ENCODE results near the gene BET1L.
A peak's percentile ranks its signal among the peaks of the same experiment; 100 is the strongest.
"Not testable (repeated sequence)": the region's sequence is repeated elsewhere in the genome, so short reads cannot be mapped to it uniquely, and the experiment has no call there.

The BET1L gene, protein sequence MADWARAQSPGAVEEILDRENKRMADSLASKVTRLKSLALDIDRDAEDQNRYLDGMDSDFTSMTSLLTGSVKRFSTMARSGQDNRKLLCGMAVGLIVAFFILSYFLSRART

DNA sequence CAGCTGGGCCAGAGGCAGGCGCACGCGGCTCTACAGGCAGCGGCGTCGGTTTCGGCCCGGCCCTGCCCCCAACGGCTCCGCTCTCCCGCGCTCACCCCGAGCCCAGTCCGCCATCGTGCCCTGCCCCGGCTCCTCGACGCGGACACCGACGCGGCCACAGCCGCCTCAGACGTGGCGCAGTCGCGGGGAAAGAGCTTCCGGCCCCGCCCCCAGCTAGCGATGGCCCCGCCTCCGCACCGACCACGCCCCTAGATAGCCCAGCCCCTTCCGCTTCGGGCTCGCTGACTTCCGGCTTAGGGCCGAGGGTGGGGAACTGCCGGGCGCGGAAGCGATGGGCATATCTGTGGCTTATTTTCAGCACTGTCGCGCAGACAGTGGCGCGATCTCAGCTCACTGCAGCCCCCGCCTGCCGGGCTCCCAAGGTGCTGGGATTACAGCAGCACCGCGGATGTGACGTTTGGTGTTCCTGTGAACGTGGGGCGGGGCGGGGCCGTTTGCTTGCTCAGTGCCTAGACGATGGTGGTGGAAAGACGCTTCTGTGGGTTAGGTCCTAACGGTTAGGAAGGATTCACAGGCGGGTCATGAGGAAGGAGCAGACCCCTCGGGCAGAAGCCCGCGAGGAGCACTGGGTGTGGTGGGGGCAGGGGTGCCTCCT is at the start of gene BET1L, which contains the start of gene RIC8A:
BET1L (minus strand) TSS at position 192 of the 655 bp plus-strand sequence; CDS start at position 114, 78 bp downstream.
RIC8A (plus strand) TSS at position 501 of the 655 bp plus-strand sequence. CDS start 1,147 bp downstream, outside the sequence.
- FAIRE-seq (peak; percentile 83), DNase-seq (ENCODE audit: low spot score) (peak; percentile 93)

DNA sequence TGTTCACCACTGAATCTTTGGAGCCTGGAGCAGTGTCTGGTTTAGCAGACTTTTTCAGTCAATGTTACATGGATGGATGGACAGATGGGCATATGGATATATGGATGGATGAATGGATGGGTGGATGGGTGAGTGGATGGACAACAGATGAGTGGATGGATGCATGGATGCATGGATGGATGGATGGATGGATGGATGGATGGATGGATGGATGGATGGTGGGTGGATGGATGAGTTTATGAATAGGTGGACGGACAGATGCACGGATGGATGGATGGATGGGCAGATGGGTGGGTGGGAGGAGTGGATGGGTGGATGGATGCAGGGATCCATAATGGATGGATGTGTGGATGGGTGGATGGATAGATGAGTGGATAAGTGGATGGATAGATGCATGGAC is 48.6 kb upstream of the BET1L start:
- FAIRE-seq, result no peak

DNA sequence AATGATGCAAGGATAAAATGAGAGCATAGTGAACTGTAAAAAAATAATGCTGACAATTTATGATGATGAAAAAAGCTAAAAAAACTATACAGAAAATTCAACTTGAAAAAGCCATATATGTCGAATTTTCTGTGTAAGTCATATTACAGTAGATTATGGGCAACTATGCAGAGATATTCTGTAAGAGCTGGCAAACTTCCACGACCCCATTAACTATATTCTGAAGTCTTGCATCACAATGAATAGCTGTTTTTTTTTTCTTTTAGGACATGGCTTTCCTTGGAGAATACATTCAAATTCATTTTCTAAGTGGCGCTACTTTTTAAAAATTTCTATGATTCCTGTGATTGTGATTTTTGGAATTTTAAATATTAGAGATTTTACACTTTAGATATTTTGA is 48.0 kb upstream of the BET1L start:
- FAIRE-seq (no peak), DNase-seq (ENCODE audit: low spot score) (no peak)

More for the DNA sequence above, 48.6 kb upstream of the BET1L start:
- no peak for DNase-seq (ENCODE audit: low spot score)

DNA sequence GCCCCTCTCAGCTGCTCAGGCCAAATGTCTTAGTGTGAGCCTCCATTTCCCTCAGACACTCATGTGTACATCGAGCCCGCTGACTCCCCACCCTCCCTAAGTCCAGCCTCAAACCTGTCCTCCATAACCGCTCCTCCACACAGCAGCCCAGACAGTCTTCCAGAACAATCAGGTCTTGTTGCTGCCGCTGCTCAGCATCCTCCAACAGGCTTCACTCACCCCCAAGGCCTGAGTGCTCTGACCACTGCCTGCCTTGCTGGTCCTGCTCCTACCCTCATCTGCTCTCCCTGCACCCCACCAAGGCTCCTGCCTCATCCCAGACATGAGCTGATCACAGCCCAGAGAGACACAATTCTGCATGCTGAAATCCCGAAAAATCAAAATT is 46.7 kb upstream of the BET1L start:
- FAIRE-seq (no peak), DNase-seq (ENCODE audit: low spot score) (no peak)

DNA sequence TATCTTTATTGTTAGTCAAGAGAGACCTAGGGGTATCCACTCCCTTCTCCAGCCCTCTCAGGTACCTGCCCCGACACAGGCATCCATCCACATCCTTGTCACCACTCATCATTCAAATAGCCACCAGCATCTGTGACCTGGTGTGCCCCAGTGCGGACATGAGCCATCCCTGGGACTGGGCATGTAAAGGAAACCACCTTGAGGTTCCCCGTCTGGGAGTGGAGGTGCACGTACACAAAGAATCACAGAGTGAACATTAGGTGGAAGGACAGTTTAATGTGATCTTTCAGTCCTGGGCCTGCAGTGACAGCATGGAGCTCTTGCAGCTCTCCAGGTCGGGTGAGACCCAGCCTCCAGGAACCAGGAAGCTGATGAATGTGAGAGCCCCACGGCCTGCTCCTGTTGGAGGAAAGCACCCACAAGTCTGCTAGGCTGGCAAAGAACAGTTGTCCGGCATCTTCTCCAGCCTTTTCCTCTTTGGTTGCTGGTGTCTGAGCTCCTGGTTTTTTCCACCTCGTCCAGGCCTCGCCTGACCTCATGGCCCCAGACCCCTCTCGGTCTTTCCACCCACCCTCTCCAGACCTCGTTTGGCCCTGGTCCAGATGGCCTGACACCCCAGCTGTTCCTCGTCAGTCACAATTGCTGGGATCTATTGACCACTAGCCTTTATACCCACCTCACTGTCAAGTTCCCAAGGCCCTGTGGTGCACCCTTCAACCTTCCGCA is 46.1 kb upstream of the BET1L start:
- FAIRE-seq, result no peak
- DNase-seq (ENCODE audit: low spot score), result no peak

DNA sequence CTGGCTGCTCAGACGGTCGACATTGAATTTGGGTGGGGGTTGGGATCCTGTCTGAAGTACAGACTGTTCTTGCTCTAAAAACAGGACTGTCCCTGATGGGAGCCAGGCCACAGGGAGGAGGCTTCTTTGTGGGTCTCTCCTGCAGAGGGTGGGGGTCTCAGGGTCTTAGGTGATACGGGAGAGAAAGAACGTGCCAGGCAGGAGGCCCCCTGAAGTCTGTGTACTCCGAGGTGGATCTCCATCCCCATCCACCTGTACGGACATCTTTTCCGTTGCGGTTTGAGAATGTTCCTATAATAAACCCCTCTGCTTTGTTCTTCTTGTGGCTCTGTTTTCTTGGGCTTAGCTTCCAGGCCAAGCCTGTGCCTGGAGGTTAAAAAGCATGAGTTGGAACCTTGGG is 45.5 kb upstream of the BET1L start:
- FAIRE-seq (no peak), DNase-seq (ENCODE audit: low spot score) (no peak)

DNA sequence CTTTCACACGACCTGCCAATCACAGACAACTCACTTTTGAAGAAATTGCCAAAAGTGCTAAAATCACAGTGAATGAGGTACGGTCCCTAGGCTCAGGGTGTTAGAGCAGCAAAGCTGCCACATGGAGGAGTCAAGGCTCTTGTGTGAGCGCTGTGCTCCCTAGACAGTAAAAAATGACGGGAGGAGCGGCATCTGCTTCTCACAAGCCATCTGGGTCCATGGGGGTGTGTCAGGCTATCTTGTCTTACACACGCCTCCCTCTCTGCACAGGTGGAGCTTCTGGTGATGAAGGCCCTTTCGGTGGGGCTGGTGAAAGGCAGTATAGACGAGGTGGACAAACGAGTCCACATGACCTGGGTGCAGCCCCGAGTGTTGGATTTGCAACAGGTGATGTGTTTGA is 44.4 kb upstream of the BET1L start:
- DNase-seq (ENCODE audit: low spot score), result no peak
- no peak for FAIRE-seq

DNA sequence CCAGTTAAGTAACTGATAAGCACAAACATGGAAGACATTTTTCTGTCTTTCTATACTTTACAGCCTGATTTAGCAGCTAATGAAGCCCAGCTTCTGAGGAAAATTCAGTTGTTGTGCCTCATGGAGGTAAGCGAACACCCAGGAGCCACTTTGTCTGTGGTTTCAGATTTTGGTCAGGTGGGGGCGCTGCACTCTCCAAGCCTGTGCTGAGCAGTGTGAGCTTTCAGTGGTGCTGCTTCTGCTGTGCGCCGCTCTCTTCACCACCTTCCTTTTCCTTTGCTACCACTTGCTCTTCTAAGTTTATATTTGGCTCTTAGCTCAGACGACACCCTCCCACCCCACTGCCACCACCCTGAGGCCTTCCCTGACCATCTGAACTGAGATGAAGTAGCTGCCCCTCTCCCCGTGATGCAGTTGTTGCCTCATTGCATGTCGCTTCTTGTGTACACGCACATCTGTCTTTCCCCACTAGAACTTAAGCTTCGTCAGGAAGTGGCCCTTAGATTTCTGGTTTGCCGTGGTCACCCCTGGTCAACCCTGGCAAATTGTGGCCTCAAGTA is 43.6 kb upstream of the BET1L start:
- DNase-seq (ENCODE audit: low spot score) (no peak), FAIRE-seq (no peak)

DNA sequence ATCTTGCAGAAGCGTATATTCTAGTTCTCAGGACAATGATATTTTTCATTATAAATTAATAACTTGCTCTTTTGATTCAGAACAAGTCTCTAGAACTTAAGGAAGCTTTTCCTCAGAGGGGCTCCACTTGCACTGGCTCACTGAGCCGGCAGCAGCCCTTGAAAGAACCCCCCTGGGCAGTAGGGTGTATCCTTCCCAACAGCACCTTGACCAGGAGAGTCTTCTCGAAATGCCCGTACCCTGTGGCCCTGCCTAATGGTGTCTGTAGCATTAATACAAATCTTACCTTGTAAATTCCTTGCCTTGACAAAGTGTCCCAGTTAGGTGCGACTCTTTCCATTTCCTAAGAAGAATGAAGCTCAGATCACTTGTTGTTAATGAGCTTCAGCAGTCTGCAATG is 43.1 kb upstream of the BET1L start:
- FAIRE-seq (no peak), DNase-seq (ENCODE audit: low spot score) (no peak)

DNA sequence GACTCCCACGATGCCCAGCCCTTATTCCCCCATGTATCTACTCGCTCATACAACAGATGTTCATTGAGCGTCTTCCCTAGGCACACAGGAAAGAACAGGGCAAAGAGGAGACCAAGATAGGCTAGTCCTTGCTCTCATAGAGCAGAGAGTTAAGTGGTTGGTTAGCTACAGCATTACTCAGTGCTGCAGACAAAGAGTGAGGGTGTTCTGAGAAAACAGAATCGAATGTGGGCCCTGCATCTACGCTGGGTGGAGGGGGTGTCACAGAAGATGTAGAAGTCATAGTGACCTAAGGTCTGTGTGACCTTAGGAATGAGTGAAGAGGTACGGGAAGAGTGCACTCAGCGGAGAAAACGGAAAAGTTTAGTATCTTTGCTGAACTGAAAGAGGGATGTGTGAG is 41.9 kb upstream of the BET1L start:
- FAIRE-seq (no peak), DNase-seq (ENCODE audit: low spot score) (no peak)

DNA sequence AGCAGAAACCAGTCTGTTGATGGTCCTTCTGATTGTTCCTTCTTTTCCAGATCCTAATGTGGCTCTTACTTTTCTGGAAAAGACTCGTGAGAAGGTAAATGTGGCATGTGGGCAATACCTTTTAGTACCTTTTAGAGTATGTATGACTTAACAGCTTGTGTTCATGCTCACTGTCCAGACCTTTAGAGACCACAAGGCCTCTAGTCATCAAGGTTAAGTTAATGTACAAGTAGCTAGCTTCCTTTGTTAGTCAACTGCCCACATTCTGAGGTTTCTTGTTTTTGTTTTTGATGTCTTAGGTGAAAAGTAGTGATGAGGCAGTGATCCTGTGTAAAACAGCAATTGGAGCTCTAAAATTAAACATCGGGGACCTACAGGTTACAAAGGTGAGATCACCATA is 37.2 kb upstream of the BET1L start:
- FAIRE-seq (no peak), DNase-seq (ENCODE audit: low spot score) (no peak)

DNA sequence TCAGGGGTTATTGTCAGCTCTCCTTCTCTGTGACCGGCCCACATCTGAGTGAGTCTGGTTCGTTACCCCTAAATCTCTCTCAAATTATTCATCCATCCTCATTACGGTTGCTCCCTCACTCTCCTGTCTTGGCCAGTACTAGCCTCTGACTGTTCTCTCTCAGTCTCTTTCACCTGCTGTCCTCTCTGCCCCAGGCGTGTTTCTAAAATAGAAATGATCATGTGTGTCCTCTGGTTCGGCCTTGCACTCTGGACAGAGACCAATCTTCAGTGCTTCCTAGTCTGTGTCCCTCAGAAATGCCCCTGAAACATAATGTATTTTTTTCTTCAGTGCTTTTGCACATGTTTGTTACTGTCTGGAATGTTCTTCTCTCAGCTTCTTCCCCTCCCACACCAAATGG is 34.4 kb upstream of the BET1L start:
- FAIRE-seq (no peak), DNase-seq (ENCODE audit: low spot score) (no peak)

DNA sequence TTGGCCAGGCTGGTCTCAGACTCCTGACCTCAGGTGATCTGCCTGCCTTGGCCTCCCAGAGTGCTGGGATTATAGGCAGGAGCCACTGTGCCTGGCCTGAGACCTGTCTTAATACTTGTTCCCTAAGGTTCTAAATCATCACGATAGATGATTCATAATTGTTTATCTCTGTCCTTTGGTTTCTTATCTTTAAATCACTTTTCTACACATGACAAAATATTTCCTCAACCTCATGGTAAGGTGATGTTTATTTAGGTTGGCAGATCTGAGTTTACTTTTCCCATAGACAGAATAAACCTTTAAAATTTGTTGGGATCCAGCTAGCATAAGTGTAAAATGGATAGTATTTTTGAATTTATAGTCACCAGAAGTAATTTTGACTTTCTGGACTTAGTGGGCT is 33.1 kb upstream of the BET1L start:
- no peak for DNase-seq (ENCODE audit: low spot score)
- FAIRE-seq, result no peak

DNA sequence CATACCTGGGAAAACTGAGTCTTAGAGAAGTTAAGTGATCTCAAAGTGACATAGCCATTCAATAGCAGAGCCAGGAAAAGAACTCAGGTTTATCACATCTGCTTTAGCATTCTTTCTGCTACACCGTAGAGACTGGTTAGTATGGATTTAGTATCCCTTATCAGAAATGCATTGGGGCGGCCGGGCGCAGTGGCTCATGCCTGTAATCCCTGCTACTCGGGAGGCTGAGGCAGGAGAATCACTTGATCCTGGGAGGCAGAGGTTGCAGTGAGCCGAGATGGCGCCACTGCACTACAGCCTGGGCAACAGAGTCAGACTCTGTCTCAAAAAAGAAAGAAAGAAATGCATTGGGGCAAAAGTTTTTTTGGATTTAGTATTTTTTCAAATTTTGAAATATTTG is 31.1 kb upstream of the BET1L start:
- not testable (repeated sequence) for DNase-seq (ENCODE audit: low spot score); FAIRE-seq

DNA sequence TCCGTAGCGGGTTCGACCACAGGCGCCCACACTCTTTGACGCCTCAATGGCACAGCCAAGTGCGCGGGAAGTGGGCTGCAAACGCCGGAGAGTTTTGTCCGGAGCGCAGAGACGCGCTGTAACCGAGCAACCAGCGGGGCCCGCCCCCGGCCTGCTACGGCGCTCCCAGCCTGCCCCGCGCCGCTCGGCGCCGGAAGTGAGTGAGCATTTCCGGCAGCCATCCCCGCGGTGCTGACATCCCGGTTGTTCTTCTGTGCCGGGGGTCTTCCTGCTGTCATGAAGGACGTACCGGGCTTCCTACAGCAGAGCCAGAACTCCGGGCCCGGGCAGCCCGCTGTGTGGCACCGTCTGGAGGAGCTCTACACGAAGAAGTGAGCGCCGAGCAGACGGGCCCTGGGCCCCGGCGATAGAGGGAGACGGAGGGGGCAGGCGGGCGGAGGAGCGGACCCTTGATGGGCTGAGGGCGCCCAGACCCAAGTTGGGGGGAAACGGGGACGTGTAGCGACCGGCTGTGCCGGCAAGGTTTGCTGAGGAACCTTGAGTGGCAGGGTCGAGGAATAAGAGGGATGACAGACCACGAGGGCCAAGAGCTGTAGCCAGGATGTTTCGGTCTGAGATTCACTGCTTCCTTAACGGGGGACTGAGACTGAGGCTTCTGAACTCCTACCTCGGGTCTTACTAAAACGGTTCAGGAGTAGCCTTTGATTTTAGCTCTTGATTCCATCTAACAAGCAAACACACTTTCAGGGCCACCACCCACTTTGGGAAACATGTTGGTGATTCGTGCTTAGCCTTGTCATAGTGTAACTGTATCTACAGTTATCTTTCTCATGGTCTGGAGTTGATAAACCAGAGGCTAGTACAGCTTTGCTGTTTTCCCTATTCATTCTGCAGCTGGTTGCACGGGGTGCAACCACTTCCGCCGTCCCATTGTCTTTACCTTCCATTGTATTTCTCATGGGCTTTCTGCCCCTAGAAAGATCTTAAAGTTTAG is 29.9 kb upstream of the BET1L start, which contains the start of gene PSMD13:
PSMD13 (plus strand) TSS at position 203 of the 994 bp plus-strand sequence; CDS start at position 277, 74 bp downstream.
- FAIRE-seq, result no peak
- DNase-seq (ENCODE audit: low spot score), result peak; percentile 46

DNA sequence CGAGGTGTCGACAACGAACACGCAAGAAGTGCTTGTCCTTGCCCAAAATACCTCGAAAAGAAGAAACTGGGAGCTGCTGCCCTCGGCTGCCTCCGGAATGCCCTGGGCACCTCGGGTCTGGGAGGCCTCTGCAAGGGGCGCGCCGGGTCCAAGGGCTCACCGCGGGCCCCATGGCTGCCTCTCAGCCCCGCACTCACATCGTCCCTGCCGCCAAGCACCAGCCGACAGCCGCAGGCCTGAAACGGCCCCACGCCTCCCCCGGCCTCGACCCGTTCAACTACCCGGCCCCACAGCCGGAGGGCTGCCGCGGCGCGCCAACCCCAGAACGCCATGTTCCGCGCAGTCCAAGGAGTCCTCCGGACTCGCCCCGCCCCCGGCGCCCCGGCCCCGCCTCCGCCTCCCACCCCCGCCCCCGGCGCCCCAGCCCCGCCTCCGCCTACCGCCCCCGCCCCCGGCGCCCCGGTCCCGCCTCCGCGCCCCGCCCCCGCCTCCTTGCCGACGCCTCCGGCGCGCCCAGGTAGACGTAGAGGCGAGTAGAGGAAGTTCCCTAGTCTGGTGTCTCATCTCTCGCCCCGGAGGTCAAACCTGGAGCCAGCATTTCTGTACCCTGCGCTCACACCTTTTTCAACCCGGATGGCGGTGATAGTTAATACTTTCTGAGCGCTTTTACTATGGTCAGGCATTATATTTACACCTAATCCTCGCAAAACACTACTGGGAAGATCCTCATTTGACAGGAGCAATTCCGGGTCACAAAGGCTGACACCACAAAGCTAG is 29.0 kb upstream of the BET1L start, which contains the start of gene SIRT3:
SIRT3 (minus strand) TSS at position 346 of the 777 bp plus-strand sequence; CDS start at position 332, 14 bp downstream.
- FAIRE-seq, result no peak
- peak; percentile 76 for DNase-seq (ENCODE audit: low spot score)

DNA sequence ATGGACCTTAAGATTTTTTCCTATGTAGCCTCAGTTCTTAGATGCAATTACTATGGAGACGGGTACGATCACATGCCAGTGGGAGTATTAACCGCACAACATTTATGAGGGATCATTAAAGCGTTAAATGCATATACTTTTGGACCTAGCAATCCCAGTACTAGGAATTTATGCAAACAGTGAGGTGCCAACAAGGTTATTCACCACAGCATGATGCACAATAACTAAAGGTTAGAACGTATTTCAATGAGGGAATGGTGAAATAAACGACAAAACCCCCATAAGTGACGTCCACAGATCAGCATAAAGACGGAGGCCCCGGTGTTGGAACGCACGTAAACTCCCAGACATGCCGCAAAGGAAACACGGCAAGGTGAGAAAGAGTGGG is 28.4 kb upstream of the BET1L start:
- FAIRE-seq (no peak), DNase-seq (ENCODE audit: low spot score) (no peak)

DNA sequence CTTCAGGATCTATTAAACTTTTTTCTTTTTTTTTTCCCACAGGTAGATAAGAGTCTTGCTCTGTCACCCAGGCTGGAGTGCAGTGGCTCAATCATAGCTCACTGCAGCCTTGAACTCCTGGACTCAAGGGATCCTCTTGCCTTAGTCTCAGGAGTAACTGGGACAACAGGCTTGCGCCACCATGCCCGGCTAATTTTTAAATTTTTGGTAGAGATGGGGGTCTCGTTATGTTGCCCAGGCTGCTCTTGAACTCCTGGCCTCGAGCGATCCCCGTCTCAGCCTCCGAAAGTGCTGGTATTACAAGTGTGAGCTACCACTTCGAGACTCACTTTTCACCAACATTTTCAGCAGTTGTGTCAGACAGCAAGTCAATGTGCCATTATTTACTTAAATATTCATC is 28.0 kb upstream of the BET1L start:
- DNase-seq (ENCODE audit: low spot score) (no peak), FAIRE-seq (no peak)

DNA sequence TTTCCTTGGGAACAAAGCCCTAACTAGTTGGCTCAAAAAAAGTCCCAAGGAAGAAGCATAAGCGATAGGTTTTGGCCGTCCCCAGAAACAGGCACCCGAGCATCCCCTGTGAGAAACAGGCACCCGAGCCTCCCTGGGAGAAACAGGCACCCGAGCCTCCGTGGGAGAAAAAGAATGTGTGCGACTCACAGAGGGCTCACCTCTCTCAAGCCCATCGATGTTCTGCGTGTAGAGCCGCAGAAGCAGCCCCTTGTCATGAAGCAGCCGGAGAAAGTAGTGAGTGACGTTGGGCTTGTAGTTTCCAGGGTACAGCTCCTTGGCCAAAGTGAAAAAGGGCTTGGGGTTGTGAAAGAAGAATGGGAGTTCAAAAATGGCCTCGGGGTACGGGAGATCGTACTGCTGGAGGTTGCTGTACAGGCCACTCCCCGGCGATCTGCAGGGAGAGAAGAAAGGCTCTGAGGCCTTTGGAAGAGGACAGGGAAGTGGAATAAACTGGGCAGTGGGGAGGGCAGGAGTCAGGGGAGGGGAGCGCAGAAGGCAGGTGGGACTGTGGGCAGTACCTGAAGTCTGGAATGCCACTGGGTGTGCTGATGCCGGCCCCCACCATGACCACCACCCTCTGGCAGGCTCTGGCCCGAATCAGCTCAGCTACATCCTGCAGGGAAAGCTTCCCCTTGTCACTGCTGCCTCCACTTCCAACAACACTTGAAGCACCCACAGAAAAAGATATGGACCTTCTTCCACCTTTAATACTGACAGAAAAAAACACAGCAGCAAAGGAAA is 25.8 kb upstream of the BET1L start:
- DNase-seq (ENCODE audit: low spot score) (no peak), FAIRE-seq (no peak)
